Measurements from ENCODE around the gene SIM2. TPM values are rescaled to one million over a fixed set of nuclear protein-coding genes. Genes with fewer than 3 reads are reported as not detected.

The SIM2 gene
- total RNA-seq, 1 experiment from 2014 or later = 0.27 TPM

GRCh38 chr21:36706951-36707762, 8.2 kb downstream of the SIM2 start:
- DNase-seq (ENCODE audit: low read depth) = no peak
- in situ Hi-C loops (cut with HindIII; ENCODE audit: low pct_unique_long_range_greater_than_20kb, low sequenced_read_pairs) = no loop called here

GRCh38 chr21:36707763-36708285, 8.9 kb downstream of the SIM2 start:
- DNase-seq (ENCODE audit: low read depth) = no peak

GRCh38 chr21:36708286-36709029, 9.5 kb downstream of the SIM2 start:
- no peak for DNase-seq (ENCODE audit: low read depth)
- in situ Hi-C loops (cut with HindIII; ENCODE audit: low pct_unique_long_range_greater_than_20kb, low sequenced_read_pairs) = no loop called here

More at GRCh38 chr21:36707763-36708285, 8.9 kb downstream of the SIM2 start:
- in situ Hi-C loops (cut with HindIII; ENCODE audit: low pct_unique_long_range_greater_than_20kb, low sequenced_read_pairs) = no loop called here

- no peak for DNase-seq (ENCODE audit: low read depth)
- in situ Hi-C loops (cut with HindIII; ENCODE audit: low pct_unique_long_range_greater_than_20kb, low sequenced_read_pairs) = no loop called here
Measured at GRCh38 chr21:36709030-36709867, 10.3 kb downstream of the SIM2 start.

GRCh38 chr21:36709868-36710728, 11.2 kb downstream of the SIM2 start:
- DNase-seq (ENCODE audit: low read depth) = no peak
- in situ Hi-C loops (cut with HindIII; ENCODE audit: low pct_unique_long_range_greater_than_20kb, low sequenced_read_pairs) = no loop called here

- DNase-seq (ENCODE audit: low read depth) = no peak
- in situ Hi-C loops (cut with HindIII; ENCODE audit: low pct_unique_long_range_greater_than_20kb, low sequenced_read_pairs) = no loop called here
Measured at GRCh38 chr21:36710729-36711048, 11.8 kb downstream of the SIM2 start.

GRCh38 chr21:36713746-36714145, 14.8 kb downstream of the SIM2 start:
- in situ Hi-C loops (cut with HindIII; ENCODE audit: low pct_unique_long_range_greater_than_20kb, low sequenced_read_pairs) = no loop called here
- DNase-seq (ENCODE audit: low read depth) = no peak

GRCh38 chr21:36716387-36716786, 17.5 kb downstream of the SIM2 start:
- in situ Hi-C loops (cut with HindIII; ENCODE audit: low pct_unique_long_range_greater_than_20kb, low sequenced_read_pairs) = no loop called here
- DNase-seq (ENCODE audit: low read depth) = no peak

GRCh38 chr21:36716836-36717235, 17.9 kb downstream of the SIM2 start:
- no peak for DNase-seq (ENCODE audit: low read depth)
- in situ Hi-C loops (cut with HindIII; ENCODE audit: low pct_unique_long_range_greater_than_20kb, low sequenced_read_pairs) = no loop called here

GRCh38 chr21:36717976-36718375, 19.1 kb downstream of the SIM2 start:
- in situ Hi-C loops (cut with HindIII; ENCODE audit: low pct_unique_long_range_greater_than_20kb, low sequenced_read_pairs) = no loop called here

GRCh38 chr21:36718951-36719501, 20.1 kb downstream of the SIM2 start:
- no peak for DNase-seq (ENCODE audit: low read depth)
- in situ Hi-C loops (cut with HindIII; ENCODE audit: low pct_unique_long_range_greater_than_20kb, low sequenced_read_pairs) = no loop called here

More at GRCh38 chr21:36717976-36718375, 19.1 kb downstream of the SIM2 start:
- DNase-seq (ENCODE audit: low read depth) = no peak

GRCh38 chr21:36719614-36720013, 20.7 kb downstream of the SIM2 start:
- in situ Hi-C loops (cut with HindIII; ENCODE audit: low pct_unique_long_range_greater_than_20kb, low sequenced_read_pairs) = no loop called here

GRCh38 chr21:36721817-36722216, 22.9 kb downstream of the SIM2 start:
- in situ Hi-C loops (cut with HindIII; ENCODE audit: low pct_unique_long_range_greater_than_20kb, low sequenced_read_pairs) = no loop called here
- DNase-seq (ENCODE audit: low read depth) = no peak

More at GRCh38 chr21:36719614-36720013, 20.7 kb downstream of the SIM2 start:
- DNase-seq (ENCODE audit: low read depth) = no peak

GRCh38 chr21:36722370-36723368, 23.8 kb downstream of the SIM2 start:
- DNase-seq (ENCODE audit: low read depth) = no peak
- in situ Hi-C loops (cut with HindIII; ENCODE audit: low pct_unique_long_range_greater_than_20kb, low sequenced_read_pairs) = no loop called here

- in situ Hi-C loops (cut with HindIII; ENCODE audit: low pct_unique_long_range_greater_than_20kb, low sequenced_read_pairs) = no loop called here
- no peak for DNase-seq (ENCODE audit: low read depth)
Measured at GRCh38 chr21:36723371-36723881, 24.5 kb downstream of the SIM2 start.

GRCh38 chr21:36724660-36725059, 25.7 kb downstream of the SIM2 start:
- in situ Hi-C loops (cut with HindIII; ENCODE audit: low pct_unique_long_range_greater_than_20kb, low sequenced_read_pairs) = no loop called here
- no peak for DNase-seq (ENCODE audit: low read depth)
